ENCODE measurements around the gene CYP8B1. TPM values are rescaled to one million over a fixed set of nuclear protein-coding genes. Genes with fewer than 3 reads are reported as not detected.

The CYP8B1 gene
- total RNA-seq, 1 donor = not detected

GRCh38 chr3:42906070-42906847, 30.6 kb upstream of the CYP8B1 start, which contains the start of gene ZNF662:
Gene ZNF662, plus strand, starts transcription at chr3:42906142. Its CDS starts 1,973 bp downstream, at chr3:42908115.
- DNase-seq (ENCODE audit: low read depth) = no peak
- no peak for TF ChIP-seq CTCF (IDR thresholded peaks at IDR 0.05; ENCODE audit: insufficient read depth, low read length)
- peak within 1 kb of the TSS; percentile 49 for H3K4me3 ChIP-seq (ENCODE audit: low read depth, low read length)

- no peak for TF ChIP-seq CTCF (IDR thresholded peaks at IDR 0.05; ENCODE audit: insufficient read depth, low read length)
- H3K4me3 ChIP-seq (ENCODE audit: low read depth, low read length) = peak overlapping the region; percentile 49
- DNase-seq (ENCODE audit: low read depth) = no peak
Measured at GRCh38 chr3:42905740-42906069, 30.0 kb upstream of the CYP8B1 start.

GRCh38 chr3:42904076-42904475, 28.4 kb upstream of the CYP8B1 start:
- DNase-seq (ENCODE audit: low read depth) = no peak
- no peak overlapping the region for H3K4me3 ChIP-seq (ENCODE audit: low read depth, low read length)
- no peak for TF ChIP-seq CTCF (IDR thresholded peaks at IDR 0.05; ENCODE audit: insufficient read depth, low read length)

GRCh38 chr3:42902257-42902656, 26.6 kb upstream of the CYP8B1 start:
- H3K4me3 ChIP-seq (ENCODE audit: low read depth, low read length) = no peak overlapping the region
- DNase-seq (ENCODE audit: low read depth) = no peak
- no peak for TF ChIP-seq CTCF (IDR thresholded peaks at IDR 0.05; ENCODE audit: insufficient read depth, low read length)

GRCh38 chr3:42901073-42901415, 25.4 kb upstream of the CYP8B1 start:
- no peak for DNase-seq (ENCODE audit: low read depth)
- no peak overlapping the region for H3K4me3 ChIP-seq (ENCODE audit: low read depth, low read length)
- TF ChIP-seq CTCF (IDR thresholded peaks at IDR 0.05; ENCODE audit: insufficient read depth, low read length) = no peak

- no peak for TF ChIP-seq CTCF (IDR thresholded peaks at IDR 0.05; ENCODE audit: insufficient read depth, low read length)
- H3K4me3 ChIP-seq (ENCODE audit: low read depth, low read length) = no peak overlapping the region
- no peak for DNase-seq (ENCODE audit: low read depth)
Measured at GRCh38 chr3:42900226-42901072, 24.8 kb upstream of the CYP8B1 start.
